SKM-1 (cell line): ENCODE results near the gene DAZAP1.

Experiments used
- DNase-seq: peaks from one replicate; lab custom pipeline; 2025; ENCODE audit not compliant: unreplicated experiment; lab: John Stamatoyannopoulos, UW

The DAZAP1 gene

DNA sequence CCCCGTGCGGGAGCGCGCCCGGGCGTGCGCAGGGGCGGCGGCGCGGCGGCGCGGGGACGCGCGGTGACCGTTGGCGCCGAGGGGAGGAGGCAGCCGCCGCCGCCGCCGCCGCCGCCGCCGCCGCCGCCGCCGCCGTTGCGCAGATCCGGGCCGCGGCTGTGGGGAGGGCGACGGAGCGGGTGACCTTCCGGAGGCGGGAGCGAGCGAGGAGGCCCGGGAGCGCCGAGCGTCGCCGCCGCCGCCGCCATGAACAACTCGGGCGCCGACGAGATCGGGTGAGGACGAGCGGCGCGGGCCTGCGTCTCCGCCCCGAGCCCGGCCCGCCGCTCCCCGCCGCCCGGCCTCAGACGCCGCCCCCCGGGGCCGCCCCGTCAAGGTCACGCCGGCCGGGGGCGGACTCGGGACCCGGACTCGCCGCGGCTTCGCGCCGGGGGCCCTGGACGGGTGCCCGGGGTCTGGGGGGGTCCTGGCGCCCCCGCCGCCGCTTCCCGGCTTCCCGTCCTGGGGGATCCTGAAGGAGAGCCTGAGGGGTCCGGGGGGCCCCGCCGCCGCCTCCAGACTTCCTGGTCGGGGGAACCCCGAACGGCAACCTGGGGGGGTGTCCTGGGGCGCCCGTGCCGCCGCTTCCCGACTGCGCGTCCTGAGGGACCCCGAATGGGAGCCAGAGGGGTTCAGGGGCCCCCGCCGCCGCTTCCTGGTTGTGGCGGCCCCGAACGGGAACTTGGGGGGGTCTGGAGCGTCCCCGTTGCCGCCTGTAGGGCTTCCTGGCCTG, at the start of gene DAZAP1:
Gene DAZAP1, plus strand, starts transcription at position 59 of the 772 bp plus-strand sequence. Its CDS starts 188 bp downstream, at position 247.
- no peak for DNase-seq

DNA sequence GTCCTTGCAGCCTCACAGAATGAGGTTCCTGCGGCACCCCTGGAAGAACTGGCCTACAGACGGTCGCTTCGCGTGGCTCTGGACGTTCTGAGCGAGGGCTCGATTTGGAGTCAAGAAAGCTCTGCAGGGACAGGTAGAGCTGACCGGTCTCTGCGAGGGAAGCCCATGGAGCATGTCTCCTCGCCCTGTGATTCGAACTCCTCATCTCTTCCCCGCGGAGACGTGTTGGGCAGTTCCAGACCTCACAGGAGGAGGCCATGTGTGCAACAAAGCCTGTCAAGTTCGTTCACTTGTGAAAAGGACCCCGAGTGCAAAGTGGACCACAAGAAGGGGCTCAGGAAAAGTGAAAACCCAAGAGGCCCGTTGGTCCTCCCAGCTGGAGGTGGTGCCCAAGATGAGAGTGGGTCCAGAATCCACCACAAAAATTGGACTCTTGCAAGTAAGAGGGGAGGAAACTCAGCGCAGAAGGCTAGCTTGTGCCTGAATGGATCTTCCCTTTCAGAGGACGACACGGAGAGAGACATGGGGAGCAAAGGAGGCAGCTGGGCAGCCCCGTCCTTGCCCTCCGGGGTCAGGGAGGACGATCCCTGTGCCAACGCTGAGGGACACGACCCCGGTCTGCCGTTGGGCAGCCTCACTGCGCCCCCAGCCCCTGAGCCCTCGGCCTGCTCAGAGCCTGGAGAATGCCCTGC, 47.1 kb upstream of the DAZAP1 start:
- DNase-seq = no peak

DNA sequence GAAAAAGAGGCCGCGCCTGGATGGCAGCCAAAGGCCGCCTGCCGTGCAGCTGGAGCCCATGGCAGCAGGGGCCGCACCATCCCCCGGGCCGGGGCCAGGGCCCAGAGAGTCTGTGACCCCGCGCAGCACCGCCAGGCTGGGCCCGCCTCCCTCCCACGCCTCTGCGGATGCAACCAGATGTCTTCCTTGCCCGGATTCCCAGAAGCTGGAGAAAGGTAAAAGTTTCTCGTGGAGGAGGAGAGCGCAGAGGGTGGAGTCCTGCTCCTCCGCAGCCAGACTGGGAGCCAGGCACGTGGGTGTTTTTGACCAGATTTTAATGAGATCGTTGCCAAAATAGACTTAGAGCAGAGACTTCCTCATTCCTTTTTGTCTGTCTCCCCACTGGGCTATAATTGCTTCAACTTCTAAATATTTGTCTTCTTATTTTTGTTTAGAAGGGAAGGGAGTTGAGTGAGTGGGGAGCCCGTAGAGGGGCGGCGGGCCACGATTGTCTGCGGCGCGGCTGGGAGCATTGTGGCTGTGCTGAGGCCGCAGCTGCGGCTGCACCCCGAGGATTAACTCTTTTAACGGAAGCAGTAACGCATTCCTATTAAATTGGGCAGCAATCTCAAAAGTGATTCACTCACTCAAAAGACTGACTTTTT, 46.4 kb upstream of the DAZAP1 start:
- DNase-seq = no peak

DNA sequence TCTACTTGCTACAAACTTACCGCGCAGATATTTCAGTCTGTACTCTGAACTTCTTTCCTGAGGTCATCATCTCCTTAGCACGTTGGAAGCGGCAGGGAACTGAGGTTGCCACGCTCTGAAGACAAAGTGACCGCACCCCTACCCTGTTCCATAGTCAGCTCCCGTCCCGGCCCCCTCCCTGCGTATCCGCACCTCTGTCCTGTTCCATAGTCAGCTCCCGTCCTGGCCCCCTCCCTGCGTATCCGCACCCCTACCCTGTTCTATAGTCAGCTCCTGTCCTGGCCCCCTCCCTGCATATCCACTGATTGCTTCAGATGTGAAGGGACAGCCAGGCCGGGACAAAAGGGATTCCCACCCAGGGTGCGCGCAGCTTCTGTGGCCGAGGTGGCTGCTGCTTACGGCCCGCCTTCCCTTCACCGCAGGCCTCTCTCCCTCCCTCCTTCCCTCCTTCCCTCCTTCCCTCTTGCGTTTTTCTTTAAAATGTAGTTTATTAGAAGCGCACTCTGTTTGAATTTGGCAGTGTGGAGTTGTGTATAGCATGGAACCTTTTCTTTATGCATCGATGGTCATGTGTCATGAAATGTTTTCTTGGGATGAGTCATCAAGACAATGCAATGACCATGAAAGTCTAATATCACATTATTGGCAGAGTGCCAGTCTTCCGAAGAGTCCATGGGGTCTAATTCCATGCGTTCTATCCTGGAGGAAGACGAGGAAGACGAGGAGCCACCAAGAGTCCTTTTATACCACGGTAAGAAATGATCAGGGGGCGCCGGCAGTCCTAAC, 45.6 kb upstream of the DAZAP1 start:
- DNase-seq = no peak

DNA sequence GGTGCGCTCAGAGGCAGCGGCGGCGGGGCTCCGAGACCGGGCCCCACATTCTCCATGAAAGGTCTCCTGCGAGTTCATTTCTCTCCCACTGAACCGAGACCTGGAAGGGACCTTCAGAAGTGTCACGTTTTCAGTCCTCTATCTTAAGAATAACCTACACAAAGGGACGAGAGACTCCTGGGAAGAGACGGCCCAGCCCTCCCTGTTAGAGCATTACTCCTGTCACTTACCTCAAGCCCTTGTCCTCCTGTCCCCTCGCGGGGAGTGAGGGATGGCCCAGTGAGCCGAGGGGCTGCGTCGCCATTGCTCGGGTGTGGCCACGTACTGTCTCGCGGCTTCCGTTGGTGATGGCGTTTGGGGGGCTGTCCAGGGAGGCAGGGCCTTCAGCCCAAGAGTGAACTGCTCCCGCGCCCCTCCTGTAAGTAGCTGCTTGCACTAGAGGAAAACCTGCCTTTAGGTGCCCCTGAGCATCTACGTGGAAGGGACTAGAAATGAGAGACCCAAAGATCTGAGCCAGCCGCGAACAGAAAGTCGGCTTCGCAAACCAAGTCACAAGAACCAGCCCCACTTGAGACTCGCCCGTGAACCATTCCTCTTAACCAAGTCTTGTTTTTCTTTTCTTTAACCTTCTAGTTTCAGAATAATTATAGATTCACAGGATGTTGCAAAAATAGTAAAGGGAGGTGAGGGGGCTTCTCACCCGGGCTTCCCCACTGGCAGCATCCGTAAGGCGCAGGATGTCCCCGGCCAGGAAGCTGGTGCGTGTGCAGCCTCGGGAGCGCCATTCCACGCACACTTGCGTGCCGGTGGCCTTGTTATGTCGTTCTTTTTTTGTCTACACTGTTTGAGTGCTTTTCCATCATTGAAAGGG, 44.8 kb upstream of the DAZAP1 start:
- DNase-seq = no peak

DNA sequence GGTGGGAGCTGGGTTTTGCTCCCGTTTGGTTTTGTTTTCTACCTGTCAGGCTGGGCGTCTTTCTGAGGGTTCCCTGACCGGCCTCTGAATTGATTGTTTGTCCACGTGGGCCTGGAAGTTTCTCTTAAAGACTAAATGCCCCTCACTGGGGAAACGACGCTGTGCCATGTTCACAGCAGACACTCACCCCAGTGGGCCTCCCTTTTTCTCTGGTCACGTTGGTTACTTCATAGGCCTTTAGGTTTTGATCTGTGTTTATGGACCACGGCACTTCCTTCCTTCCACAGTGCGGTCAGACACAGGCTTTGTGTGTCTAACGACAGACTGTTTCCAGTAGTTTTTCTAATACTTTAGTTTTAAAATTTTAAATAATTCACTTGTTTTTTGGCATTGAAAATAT, 43.8 kb upstream of the DAZAP1 start:
- DNase-seq = no peak

DNA sequence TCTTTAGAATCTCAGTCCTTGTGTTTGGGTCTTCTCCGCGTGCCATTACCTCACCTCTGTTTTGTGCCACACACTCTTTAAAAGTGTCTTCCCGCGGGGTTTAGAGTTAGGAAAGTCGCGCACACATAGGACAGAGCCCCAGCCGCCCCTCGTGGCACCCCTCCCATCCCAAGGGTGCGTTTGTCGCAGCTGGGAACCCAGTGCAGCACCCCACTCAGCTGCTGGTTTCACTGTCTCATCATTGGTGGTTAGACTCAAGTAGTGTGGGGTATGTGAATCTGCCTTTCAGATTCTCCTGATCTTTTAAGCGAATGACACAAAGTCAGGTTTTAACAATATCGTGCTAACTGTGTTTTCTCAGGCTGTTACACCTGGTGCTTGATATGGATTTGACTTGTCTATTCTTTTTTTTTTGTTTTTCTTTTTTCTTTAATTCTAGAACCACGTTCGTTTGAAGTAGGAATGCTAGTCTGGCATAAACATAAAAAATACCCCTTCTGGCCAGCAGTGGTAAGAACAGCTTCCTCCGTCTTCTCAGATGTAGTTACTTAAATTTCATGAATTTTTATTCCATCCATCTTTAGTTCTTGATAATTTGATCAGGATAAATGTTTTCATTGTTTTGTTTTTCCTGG, 43.2 kb upstream of the DAZAP1 start:
- DNase-seq = no peak

DNA sequence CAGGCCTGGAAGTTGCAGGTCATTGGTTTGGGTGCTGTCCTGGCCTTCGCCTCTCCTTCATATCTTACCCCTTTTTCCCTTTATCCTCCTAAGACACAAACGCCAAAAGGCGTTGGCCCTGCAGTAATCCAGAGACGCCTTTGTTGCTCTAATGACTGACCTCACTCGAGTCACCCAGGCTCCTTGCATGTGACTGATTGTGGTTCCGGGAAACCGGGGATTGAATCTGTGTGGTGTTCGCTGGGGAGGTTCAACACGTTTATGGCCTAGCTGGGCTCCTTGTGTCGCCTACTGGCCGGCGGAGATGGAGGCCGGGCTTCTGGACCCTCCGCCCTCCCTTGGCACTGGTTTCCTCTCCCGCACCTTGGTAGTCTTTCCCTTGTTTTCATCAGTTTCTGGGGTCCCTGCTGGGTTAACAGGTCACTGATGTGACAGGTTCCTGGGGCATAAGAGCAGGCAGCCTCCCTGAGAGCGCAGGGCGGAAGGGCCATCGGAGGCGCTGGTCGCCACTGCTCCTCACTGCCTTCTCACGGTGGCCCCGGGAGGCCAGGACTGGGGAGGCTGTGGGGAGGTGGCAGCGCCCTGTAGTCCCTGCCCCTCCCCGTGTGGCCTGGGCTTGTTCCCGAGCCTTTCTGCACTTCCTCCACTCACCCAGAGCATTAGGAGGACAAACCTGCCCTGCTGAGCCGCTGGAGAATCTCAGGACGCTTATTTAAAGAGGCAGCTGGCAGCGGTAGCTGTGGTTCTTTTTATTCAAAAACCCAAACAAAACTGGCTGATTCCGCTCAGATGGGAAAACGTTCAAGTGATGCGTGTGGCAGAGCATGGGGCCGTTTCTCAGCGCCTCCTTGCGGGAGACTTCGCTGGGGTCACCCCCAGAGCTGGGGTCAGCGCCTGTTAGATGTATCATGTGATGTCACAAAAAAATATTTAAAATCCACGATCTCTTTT, 41.8 kb upstream of the DAZAP1 start:
- no peak for DNase-seq

DNA sequence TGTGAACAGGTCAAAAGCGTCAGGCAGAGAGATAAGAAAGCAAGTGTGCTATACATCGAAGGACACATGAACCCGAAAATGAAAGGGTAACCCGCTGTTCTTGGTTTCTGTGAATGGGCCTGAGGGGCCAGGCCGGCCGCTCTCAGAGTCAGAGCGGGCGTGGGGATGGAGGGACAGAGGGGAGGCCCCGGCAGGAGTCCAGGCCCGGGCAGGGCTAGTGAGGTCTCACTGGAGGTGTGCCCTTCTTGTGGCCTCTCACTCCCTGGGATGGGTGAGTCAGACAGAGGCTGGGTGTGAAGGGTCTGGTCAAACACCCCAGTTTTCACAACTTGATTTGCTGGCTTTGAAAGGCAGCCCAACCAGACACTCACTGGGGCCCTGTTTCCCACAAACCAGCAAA, 41.1 kb upstream of the DAZAP1 start:
- no peak for DNase-seq

DNA sequence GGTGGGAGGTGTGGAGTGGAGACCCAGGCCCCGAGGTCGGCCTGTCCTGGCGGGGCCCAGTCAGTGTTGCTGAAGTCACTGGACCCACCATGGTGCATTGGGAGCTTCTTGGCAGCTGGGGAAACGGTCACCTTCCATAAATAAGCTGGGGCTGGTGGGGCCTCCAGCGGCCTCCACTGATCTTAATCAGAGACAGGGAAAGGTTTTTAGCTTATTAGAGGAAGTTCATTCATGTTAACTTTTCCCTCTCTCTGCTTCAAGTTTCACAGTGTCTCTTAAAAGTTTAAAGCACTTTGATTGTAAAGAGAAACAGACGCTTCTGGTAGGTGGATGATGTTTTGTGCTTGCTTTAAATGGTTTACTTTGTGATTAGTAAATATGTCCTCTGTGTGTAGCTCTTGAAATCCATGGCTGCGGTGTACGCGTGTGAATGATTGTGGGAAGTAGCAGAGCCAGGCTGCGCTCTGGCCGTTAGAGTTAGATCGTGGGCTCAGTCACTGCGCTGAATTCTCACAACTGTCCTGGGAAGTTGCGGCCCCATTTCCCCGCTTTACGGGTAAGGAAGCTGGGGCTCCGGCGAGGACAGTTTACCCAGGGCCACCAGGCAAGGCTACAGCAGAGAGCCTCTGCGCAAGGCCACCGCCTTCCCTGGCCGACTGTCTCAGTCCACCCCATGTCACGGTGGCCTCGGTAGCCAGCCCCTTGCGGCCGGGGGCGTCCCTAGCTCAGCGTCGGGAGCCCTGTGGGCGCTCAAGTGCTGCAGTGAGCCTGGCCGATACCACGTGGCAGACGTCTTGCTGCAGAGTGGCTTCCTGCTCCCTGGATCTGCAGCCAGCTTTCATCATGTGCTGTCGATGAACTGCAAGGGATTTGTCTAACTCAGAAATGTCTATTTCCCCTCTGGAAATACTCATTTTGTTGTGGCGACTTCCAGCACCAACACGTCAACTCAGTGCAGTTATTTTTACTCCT, 40.2 kb upstream of the DAZAP1 start:
- no peak for DNase-seq

DNA sequence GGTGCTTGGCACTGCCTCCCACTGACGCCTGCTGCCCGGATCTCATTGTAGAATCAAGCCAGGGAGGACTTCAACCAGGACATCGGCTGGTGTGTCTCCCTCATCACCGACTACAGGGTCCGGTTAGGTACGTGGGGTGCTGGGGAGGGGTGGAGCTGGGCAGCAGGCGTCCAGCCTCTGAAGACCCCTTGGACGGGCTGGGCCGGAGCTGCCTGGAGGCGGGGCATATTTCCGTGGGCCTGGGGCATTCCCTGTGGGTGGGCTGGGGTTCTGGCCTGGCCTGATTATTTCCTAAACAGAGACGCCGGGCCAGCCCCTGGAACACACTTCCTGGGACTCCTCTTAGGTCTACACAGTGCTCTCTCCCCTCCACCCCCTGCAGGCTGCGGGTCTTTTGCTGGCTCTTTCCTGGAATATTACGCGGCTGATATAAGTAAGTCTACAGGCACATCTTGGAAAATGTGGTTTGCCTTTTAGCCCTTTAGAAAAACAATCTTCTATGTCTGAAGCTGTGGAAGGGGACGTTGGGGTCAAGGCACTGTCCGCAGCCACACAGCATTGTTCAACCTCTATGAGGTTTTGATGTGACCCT, 38.1 kb upstream of the DAZAP1 start:
- DNase-seq = no peak

DNA sequence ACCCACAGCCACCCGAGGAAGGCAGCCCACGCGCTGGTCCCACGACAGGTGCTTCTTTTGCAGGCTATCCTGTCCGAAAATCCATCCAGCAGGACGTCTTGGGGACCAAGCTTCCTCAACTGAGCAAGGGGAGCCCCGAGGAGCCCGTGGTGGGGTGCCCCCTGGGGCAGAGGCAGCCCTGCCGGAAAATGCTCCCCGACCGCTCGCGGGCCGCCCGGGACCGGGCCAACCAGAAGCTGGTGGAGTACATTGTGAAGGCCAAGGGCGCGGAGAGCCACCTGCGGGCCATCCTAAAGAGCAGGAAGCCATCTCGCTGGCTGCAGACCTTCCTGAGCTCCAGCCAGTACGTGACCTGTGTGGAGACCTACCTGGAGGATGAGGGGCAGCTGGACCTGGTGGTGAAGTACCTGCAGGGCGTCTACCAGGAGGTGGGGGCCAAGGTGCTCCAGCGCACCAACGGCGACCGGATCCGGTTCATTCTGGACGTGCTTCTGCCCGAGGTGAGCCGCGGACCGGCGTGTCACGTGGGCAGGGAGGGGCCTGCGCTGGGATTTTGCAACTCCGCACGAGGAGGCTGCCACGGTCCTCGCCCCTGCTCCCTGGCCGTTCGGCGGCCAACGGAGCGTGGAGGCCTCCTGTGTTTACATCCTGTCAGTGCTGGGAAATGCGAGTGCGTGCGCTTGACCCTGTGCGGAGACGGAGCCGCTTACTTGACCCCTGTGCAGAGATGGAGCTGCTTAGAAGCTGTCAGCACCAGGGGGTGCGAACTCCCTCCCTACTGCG, 36.6 kb upstream of the DAZAP1 start:
- DNase-seq = no peak

DNA sequence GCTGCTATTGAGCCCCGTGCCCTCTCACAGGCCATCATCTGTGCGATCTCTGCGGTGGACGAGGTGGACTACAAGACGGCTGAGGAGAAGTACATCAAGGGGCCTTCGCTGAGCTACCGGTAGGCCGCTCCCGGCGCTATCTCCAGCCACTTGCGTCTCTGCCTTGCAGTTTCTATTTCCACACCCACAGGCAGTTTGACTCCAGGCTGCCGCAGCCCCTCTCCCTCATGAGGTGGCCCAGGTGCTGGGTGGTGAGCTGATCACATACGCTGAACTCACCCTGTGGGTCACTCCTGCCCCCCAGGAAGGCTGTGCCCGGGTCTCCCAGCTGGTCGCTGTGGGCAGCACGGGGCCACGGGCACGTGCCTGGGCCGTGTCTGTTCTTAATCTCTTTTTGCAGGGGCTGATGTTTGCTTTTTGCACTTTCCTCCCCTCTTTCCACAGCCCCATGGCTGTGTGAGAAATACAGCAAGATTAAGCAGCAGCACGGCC, 34.3 kb upstream of the DAZAP1 start:
- DNase-seq = no peak

DNA sequence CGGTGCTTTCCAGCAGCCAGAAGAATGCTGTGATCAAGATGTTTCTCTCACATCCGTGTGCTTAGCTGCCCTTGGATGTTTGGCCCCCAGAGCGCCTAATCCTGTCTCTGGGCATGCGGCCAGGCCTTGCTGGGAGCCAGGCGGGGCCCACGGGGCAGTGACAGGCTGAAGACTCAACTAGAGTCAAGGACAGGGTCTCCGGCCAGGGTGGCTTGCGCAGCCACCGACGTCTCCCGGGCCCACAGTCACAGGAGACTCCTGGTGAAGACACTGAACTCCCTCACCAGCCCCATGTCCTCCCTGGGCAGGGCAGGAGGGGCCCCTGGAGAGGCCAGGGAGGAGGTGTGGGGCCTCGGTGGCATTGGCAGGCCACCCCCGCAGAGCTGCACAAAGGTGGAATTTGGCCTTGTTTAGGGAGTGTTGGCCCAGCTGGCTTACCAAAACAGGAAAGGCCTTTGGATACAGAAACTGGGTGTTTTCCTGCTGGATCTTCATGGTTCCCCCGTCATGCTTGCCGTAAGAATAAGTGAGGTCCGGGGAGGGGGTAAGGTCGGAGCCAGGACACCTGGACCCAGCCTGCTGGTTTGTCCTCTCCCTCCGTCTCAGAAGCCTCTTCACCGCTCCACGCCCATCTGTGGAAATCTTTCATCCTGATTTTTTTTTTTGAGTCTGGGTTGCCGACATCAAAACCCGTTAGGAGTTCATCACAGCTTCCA, 33.7 kb upstream of the DAZAP1 start:
- DNase-seq = no peak

DNA sequence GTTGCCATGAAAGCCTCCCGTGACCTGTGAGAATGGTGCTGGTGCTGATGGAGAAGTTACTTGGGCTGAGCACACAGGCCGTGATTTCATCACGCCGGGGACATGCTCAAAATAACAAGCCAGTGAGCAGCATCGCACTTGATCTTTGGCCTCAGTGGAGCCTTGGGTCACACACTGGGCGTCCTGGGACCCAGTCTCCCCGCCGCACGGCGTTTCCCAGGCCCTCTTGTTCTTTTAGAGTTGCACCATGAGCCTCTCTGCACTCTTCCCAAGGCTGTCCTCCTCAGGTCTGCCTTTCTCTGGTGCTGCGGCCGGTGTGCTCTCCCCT, 33.2 kb upstream of the DAZAP1 start:
- no peak for DNase-seq

DNA sequence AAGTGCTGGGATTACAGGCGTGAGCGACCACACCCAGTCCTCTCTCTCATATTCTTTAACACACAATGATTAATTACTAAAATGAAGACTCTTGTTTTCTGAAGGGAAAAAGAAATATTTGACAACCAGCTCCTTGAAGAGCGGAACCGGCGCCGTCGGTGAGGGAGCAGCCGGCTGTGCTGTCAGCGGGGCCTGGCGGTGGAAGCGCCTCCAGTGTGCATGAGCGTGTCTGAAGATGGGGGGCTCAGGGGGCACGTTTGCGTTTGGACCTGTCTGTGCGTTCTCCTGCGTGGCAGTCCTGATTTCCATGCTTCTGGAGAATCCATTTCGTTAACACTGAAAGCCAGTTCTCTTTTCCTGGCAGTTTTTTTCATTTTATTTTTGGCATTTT, 31.0 kb upstream of the DAZAP1 start:
- DNase-seq = no peak
